Caco-2 (cell line): Measurements from ENCODE around the gene RXRA. TPM values are rescaled to one million over a fixed set of nuclear protein-coding genes. Genes with fewer than 3 reads are reported as not detected.

Source experiments
- BruUV-seq: library from RNA; stranded (reverse); fragments of 400-500 nt; replicated peaks from 2 replicates; lab custom pipeline; 2021; lab: Mats Ljungman, UMichigan
- CTCF ChIA-PET: fragments of 300-600 bp; sonication (Branson Sonifier 250); formaldehyde crosslinking; loops from one replicate; lab custom pipeline; 2022; ENCODE audit warnings: antibody characterized with exemption; lab: Charles Lee
- POLR2A ChIA-PET: fragments of 300-600 bp; sonication (Branson Sonifier 250); formaldehyde crosslinking; loops from one replicate; lab custom pipeline; 2022; ENCODE audit warnings: antibody characterized with exemption; lab: Charles Lee
- DNase-seq, 2 experiments: peaks; one replicate each; pipeline versions ENCODE4 v3.0.0 to v3.0.0-alpha.2; 2020 to 2022
- H3K27me3 ChIP-seq: replicated peaks from 2 replicates; pipeline ENCODE4 v1.6.0; 2011; ENCODE audit warnings: low read length; ENCODE audit not compliant: control insufficient read depth, insufficient read depth
- H3K36me3 ChIP-seq: 2 replicates; pipeline ENCODE4 v1.5.1; 2011; ENCODE audit warnings: low read length; ENCODE audit not compliant: control insufficient read depth, insufficient read depth
- H3K4me1 ChIP-seq: fragments of 250-450 bp; sonication (Bioruptor Pico); 2 replicates; pipeline ENCODE4 v1.5.1; 2020; ENCODE audit warnings: mild to moderate bottlenecking
- H3K4me3 ChIP-seq: 2 replicates; pipeline ENCODE4 v1.5.1; 2011; ENCODE audit warnings: low read depth, mild to moderate bottlenecking, control low read depth, low read length
- H3K9me3 ChIP-seq: fragments of 250-450 bp; sonication (Bioruptor Pico); 2 replicates; pipeline ENCODE4 v1.5.1; 2020; ENCODE audit warnings: mild to moderate bottlenecking, moderate library complexity
- H3K27ac Mint-ChIP-seq: one replicate; pipeline ENCODE4 v1.8.0; 2022; ENCODE audit warnings: mixed read lengths; ENCODE audit not compliant: unreplicated experiment
- H3K27me3 Mint-ChIP-seq: one replicate; pipeline ENCODE4 v1.8.0; 2022; ENCODE audit warnings: mixed read lengths; ENCODE audit not compliant: insufficient read depth, unreplicated experiment
- H3K36me3 Mint-ChIP-seq: one replicate; pipeline ENCODE4 v1.8.0; 2022; ENCODE audit warnings: mild to moderate bottlenecking, mixed read lengths; ENCODE audit not compliant: insufficient read depth, unreplicated experiment
- H3K4me1 Mint-ChIP-seq: one replicate; pipeline ENCODE4 v1.8.0; 2022; ENCODE audit warnings: low read depth, mixed read lengths; ENCODE audit not compliant: unreplicated experiment
- H3K4me3 Mint-ChIP-seq: one replicate; pipeline ENCODE4 v1.8.0; 2022; ENCODE audit warnings: mild to moderate bottlenecking, moderate library complexity, mixed read lengths; ENCODE audit not compliant: unreplicated experiment
- H3K9me3 Mint-ChIP-seq: one replicate; pipeline ENCODE4 v1.8.0; 2022; ENCODE audit warnings: mixed read lengths; ENCODE audit not compliant: unreplicated experiment
- CTCF ChIP-seq, 2 experiments: fragments of 200-600 bp in 1 of 2; IDR thresholded peaks; 1 replicate in 1 of 2; 2 replicates in 1 of 2; pipeline versions ENCODE4 v1.5.1 to v1.8.0; 2011 to 2022; ENCODE audit warnings: antibody characterized with exemption in 1 of 2, control low read depth in 1 of 2, inconsistent platforms in 1 of 2, low read depth in 1 of 2, low read length in 1 of 2, mild to moderate bottlenecking in 1 of 2, moderate library complexity in 1 of 2; ENCODE audit not compliant: insufficient read depth in 1 of 2, severe bottlenecking in 1 of 2, unreplicated experiment in 1 of 2
- intact Hi-C: fragments of 100-400 bp; cut with micrococcal nuclease; formaldehyde crosslinking; loops from one replicate; pipeline ENCODE4 v1.10.0; 2022; ENCODE audit not compliant: unreplicated experiment
- total RNA-seq: library from RNA; stranded (reverse); gene quantifications from 2 replicates; pipeline ENCODE4 v1.2.3, GENCODE V29; 2022

The RXRA gene
- total RNA-seq, 1 experiment from 2014 or later = 69.1 TPM

GRCh38 chr9:134408939-134409737 is 82.9 kb downstream of the RXRA start:
- no peak for DNase-seq
- H3K36me3 Mint-ChIP-seq = peaks cover 47% of the 10 kb centered on the region
- no peak overlapping the region for H3K4me3 Mint-ChIP-seq
- Histone ChIP-seq H3K27me3 (no peaks in the 10 kb centered on the region), H3K4me1 (peaks cover 9% of the 10 kb centered on the region), H3K4me3 (no peak overlapping the region), H3K36me3 (peaks cover 1% of the 10 kb centered on the region; the same call in 1 of the 2 replicates), H3K9me3 (no peaks in the 10 kb centered on the region)
- BruUV-seq = no TSS peak
- H3K9me3 Mint-ChIP-seq = no peaks in the 10 kb centered on the region
- H3K27me3 Mint-ChIP-seq = no peaks in the 10 kb centered on the region
- no peaks in the 10 kb centered on the region for H3K4me1 Mint-ChIP-seq
- POLR2A ChIA-PET = no interaction called here
- peak overlapping the region; percentile 76 for H3K27ac Mint-ChIP-seq
- no peak for TF ChIP-seq CTCF (IDR thresholded peaks at IDR 0.05; ENCODE audit: insufficient read depth in 1 of 2, low read depth in 1 of 2, low read length in 1 of 2, severe bottlenecking in 1 of 2, unreplicated experiment in 1 of 2)
- CTCF ChIA-PET = no interaction called here
- intact Hi-C loops = no loop called here

GRCh38 chr9:134410071-134410834 is 84.0 kb downstream of the RXRA start:
- ChIA-PET CTCF (no interaction called here), POLR2A (no interaction called here)
- no TSS peak for BruUV-seq
- H3K27me3 Mint-ChIP-seq = no peaks in the 10 kb centered on the region
- TF ChIP-seq CTCF (IDR thresholded peaks at IDR 0.05; ENCODE audit: insufficient read depth in 1 of 2, low read depth in 1 of 2, low read length in 1 of 2, severe bottlenecking in 1 of 2, unreplicated experiment in 1 of 2) = no peak
- intact Hi-C loops = no loop called here
- DNase-seq = no peak
- Histone ChIP-seq H3K36me3 (peaks cover 1% of the 10 kb centered on the region; the same call in 1 of the 2 replicates), H3K9me3 (no peaks in the 10 kb centered on the region), H3K27me3 (no peaks in the 10 kb centered on the region), H3K4me1 (peaks cover 9% of the 10 kb centered on the region), H3K4me3 (no peak overlapping the region)
- peak overlapping the region; percentile 36 for H3K27ac Mint-ChIP-seq
- peaks cover 47% of the 10 kb centered on the region for H3K36me3 Mint-ChIP-seq
- no peak overlapping the region for H3K4me3 Mint-ChIP-seq
- no peaks in the 10 kb centered on the region for H3K9me3 Mint-ChIP-seq
- no peaks in the 10 kb centered on the region for H3K4me1 Mint-ChIP-seq

- peak in 1 of 2 experiments; percentile 50 for DNase-seq
- intact Hi-C loops = no loop called here
- Mint-ChIP-seq H3K9me3 (no peaks in the 10 kb centered on the region), H3K27me3 (no peaks in the 10 kb centered on the region), H3K4me3 (no peak overlapping the region), H3K36me3 (peaks cover 53% of the 10 kb centered on the region), H3K27ac (no peak overlapping the region), H3K4me1 (no peaks in the 10 kb centered on the region)
- Histone ChIP-seq H3K9me3 (no peaks in the 10 kb centered on the region), H3K27me3 (no peaks in the 10 kb centered on the region), H3K4me3 (no peak overlapping the region), H3K4me1 (peaks cover 9% of the 10 kb centered on the region), H3K36me3 (peaks cover 1% of the 10 kb centered on the region; the same call in 1 of the 2 replicates)
- ChIA-PET POLR2A (no interaction called here), CTCF (no interaction called here)
- no peak for TF ChIP-seq CTCF (IDR thresholded peaks at IDR 0.05; ENCODE audit: insufficient read depth in 1 of 2, low read depth in 1 of 2, low read length in 1 of 2, severe bottlenecking in 1 of 2, unreplicated experiment in 1 of 2)
- BruUV-seq = no TSS peak
Measured at GRCh38 chr9:134410835-134411217, 84.6 kb downstream of the RXRA start.
